DMS114 treated with DMSO at 0.1 percent for 48 hours (cell line): ENCODE measurements around the gene ANK2.

Source experiments
- DNase-seq: peaks from one replicate; lab custom pipeline; 2025; ENCODE audit not compliant: unreplicated experiment; lab: John Stamatoyannopoulos, UW

The ANK2 gene

GRCh38 chr4:113090954-113091353 is 41.5 kb downstream of the ANK2 start:
- DNase-seq: no peak

GRCh38 chr4:113094331-113094730 is 44.9 kb downstream of the ANK2 start:
- DNase-seq: no peak

- DNase-seq: peak; percentile 10
Observed at GRCh38 chr4:113094802-113095201, 45.3 kb downstream of the ANK2 start.

GRCh38 chr4:113101669-113102068 is 52.2 kb downstream of the ANK2 start:
- no peak for DNase-seq

DNA sequence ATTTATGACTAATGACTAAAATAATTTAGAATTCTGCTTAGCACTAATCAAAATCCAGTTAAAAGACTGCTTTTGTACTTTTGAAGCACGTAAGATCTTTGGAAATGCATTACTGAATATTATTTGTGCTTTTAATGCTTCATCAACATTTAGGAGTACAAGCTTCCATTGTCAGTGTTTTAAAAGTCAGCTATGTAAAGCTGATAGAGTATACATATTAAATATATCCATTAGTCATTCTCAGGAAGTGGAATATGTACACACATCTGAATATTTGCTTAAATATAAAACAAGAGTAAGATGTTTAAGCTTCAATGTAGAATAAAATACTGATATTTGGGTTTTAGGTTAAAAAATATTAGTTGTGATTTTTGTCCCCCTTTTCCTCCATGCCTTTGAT is 54.1 kb downstream of the ANK2 start:
- no peak for DNase-seq

GRCh38 chr4:113106108-113106507 is 56.7 kb downstream of the ANK2 start:
- peak; percentile 3 for DNase-seq

- no peak for DNase-seq
Observed at GRCh38 chr4:113109106-113109718, 59.8 kb downstream of the ANK2 start.

GRCh38 chr4:113112338-113112978 is 63.0 kb downstream of the ANK2 start:
- no peak for DNase-seq

DNA sequence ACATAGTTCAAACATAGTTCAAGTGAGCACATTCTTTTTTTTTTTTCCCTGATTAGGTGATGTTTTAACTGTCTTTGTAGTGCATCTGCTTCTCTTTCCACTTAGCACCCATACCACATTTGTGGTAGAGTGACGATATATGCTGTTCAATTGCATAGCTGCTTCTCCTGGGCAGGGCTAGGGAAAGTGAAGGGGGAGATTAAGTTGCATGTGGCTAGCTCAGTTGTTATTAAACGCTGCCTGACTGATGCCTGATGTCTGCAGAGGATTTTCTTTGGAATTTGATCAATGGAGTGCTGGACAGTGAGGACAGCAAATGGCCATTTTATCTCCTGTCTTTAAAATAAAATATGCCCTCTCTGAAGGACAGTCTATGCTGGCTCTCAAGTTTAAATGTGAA is 63.7 kb downstream of the ANK2 start:
- DNase-seq: no peak

DNA sequence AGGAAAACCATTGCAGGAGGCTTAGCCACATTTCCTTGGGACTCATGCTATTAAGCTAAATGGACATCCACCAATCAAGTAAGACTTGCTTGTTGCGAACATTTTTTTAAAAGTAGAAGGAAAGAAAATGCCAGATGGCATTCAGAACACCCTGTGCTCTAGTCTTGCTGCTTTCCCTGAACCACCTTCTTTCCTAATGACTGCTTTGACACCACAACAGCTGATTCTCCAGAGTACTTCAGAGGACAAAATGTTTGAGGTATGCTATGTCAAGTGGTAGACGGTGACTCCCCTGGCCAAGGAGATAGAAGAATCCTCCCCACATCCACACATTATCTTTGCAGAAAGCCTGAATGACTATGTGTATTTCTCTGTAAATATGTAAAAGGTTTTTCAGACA is 65.4 kb downstream of the ANK2 start:
- no peak for DNase-seq

- no peak for DNase-seq
Observed at GRCh38 chr4:113116414-113117357, 67.2 kb downstream of the ANK2 start.

DNA sequence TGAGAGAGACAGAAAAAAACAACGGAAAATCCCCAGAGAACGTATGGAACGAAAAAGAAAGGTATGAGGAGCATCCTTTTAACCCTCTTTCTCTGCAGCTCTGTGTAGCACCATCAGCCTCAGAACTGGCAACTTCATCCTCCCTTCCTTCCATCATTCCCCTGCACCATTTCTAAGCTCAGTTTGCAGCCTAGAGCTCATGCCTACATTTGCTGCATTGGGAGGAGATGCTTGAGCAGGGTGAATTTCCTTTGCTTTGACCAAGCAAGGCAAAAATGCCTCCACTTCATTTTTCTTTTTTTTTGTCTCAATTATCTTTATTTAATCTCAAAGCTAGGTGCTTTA is 67.9 kb downstream of the ANK2 start:
- DNase-seq: no peak

DNA sequence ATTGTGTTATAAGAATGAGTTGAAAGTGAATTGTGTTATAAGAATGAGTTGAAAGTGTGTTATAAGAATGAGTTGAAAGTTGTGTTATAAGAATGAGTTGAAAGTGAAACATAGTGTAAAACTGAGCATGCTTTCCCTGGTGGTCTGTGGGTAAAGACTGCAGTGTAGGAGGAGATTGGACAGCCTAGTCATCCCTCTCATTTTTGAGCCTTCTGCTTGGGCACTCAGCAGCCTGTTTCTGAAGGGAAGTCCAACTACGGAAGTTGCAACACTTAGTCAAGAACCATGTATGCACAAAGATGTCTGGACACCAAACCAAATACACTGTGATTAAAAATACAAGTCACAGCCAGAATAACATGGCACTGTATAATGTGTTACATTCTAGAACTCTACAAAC is 72.6 kb downstream of the ANK2 start:
- DNase-seq: no peak

DNA sequence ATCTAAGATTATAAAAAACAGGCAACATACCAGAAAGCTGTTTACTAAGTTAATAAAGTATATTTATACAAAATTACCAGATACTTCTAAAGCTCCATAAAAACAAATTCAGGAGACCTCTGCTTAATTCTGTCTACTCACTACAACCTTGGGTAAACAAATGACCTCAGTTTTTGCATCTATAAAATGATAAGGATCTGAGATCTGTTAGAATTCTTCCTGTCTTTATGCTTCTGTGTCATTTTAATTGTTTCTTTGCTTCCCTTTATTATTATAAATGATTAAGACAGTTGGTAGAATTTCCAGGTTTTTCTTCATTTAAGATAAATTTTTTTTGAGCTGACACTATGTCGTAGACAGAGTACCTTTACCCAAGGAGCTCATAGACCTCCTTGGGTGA is 76.0 kb downstream of the ANK2 start:
- DNase-seq: no peak

GRCh38 chr4:113131136-113131535 is 81.7 kb downstream of the ANK2 start:
- no peak for DNase-seq

DNA sequence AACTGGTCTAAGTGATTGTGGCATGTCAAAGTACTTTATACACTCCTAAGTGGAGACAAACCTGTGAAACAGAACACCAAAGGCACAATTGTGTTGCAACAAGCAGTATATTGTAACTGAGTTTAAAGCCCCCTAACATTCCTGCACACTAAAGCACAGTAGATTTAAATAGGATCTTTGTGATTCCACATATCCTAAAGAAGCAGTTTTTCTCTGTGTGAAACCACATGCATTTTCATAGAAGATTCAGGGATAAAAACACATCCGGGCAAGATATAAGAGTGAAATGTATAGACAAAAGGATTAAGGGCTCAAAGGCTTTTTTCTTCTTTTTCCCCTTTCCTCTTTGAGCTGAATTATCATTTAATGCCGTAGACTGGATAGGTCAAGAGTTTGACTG is 82.2 kb downstream of the ANK2 start:
- DNase-seq: no peak

GRCh38 chr4:113141901-113142346 is 92.5 kb downstream of the ANK2 start:
- DNase-seq: no peak

- no peak for DNase-seq
Observed at GRCh38 chr4:113142351-113142750, 92.9 kb downstream of the ANK2 start.

GRCh38 chr4:113144091-113144490 is 94.6 kb downstream of the ANK2 start:
- DNase-seq: no peak

DNA sequence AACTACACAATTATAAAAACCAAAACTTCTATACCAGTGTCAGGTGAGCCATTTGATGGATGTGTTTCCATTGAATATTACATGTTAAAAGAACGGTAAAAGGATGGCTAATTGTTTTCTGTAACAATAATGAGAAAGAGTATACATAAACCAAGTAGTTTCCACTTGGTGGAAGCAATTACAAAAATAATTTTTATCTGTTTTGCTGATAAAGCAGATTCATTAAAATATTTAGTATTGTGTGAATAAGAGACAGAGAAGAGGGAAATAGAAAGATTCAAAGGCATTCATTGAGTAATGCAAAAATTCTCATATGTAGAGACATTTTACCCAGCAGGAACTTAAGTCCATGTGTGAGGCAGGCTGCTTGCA is 95.7 kb downstream of the ANK2 start:
- no peak for DNase-seq

GRCh38 chr4:113145519-113146291 is 96.3 kb downstream of the ANK2 start:
- no peak for DNase-seq
